GM21381 (cell line): ENCODE data around the gene FOXO3.
"Not testable (repeated sequence)": the region's sequence is repeated elsewhere in the genome, so short reads cannot be mapped to it uniquely, and the experiment has no call there.

Source experiments
- ATAC-seq: cut with Tn5 transposase; IDR thresholded peaks from one replicate; pipeline ENCODE4 v1.9.1; 2021; ENCODE audit warnings: mild to moderate bottlenecking, moderate library complexity; ENCODE audit not compliant: unreplicated experiment

The FOXO3 gene

GRCh38 chr6:108677357-108677756, 116.6 kb downstream of the FOXO3 start:
- ATAC-seq, result no peak

- ATAC-seq, result no peak
Measured at GRCh38 chr6:108677894-108678293, 117.2 kb downstream of the FOXO3 start.

- not testable (repeated sequence) for ATAC-seq
Measured at GRCh38 chr6:108680314-108680713, 119.6 kb downstream of the FOXO3 start.

- not testable (repeated sequence) for ATAC-seq
Measured at GRCh38 chr6:108681721-108682120, 121.0 kb downstream of the FOXO3 start.

GRCh38 chr6:108682383-108683119, 121.8 kb downstream of the FOXO3 start:
- ATAC-seq, result not testable (repeated sequence)

GRCh38 chr6:108683976-108684375, 123.3 kb downstream of the FOXO3 start:
- not testable (repeated sequence) for ATAC-seq

GRCh38 chr6:108684771-108685329, 124.1 kb downstream of the FOXO3 start:
- no peak for ATAC-seq

- no peak for ATAC-seq
Measured at GRCh38 chr6:108685970-108686369, 125.3 kb downstream of the FOXO3 start.

GRCh38 chr6:108686896-108687295, 126.2 kb downstream of the FOXO3 start:
- no peak for ATAC-seq

- no peak for ATAC-seq
Measured at GRCh38 chr6:108687921-108688320, 127.2 kb downstream of the FOXO3 start.

GRCh38 chr6:108689272-108690161, 128.8 kb downstream of the FOXO3 start:
- ATAC-seq, result no peak

- ATAC-seq, result no peak
Measured at GRCh38 chr6:108690326-108691049, 129.8 kb downstream of the FOXO3 start.

GRCh38 chr6:108693430-108694154, 132.9 kb downstream of the FOXO3 start:
- no peak for ATAC-seq

- no peak for ATAC-seq
Measured at GRCh38 chr6:108694816-108695215, 134.1 kb downstream of the FOXO3 start.

- ATAC-seq, result no peak
Measured at GRCh38 chr6:108697561-108698161, 136.9 kb downstream of the FOXO3 start.

GRCh38 chr6:108698593-108699289, 138.0 kb downstream of the FOXO3 start:
- ATAC-seq, result no peak

- ATAC-seq, result no peak
Measured at GRCh38 chr6:108699290-108700041, 138.7 kb downstream of the FOXO3 start.

- no peak for ATAC-seq
Measured at GRCh38 chr6:108702106-108702851, 141.6 kb downstream of the FOXO3 start.
